ENCODE measurements around the gene QSER1. TPM values are rescaled to one million over a fixed set of nuclear protein-coding genes. Genes with fewer than 3 reads are reported as not detected.

QSER1 gene
- total and polyA plus RNA-seq, 2 experiments from 2014 or later = 29.4 to 132 TPM

DNA sequence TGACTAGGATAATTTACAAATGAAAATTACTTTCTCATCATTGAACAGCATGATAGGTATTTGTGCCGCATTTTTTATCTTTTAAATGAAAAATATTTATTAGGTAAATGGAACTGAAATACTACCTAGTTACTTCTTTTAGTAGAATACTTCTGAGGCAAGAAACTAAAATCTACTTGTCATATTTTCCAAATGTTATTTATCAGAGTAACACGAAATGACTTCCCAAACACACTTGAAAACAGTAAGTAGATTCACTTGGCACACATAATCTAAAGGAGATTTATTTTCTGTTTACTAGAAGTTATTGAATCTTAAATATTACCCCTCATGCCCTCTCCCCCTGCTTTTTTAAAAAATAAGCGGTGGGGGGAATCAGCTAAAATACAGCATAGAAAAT is 2.3 kb downstream of the QSER1 start:
- H3K27ac ChIP-seq (ENCODE audit: low read depth) = peak overlapping the region; percentile 79
- Mint-ChIP-seq H3K4me1 (peaks cover 45% of the 10 kb centered on the region), H3K4me3 (peak overlapping the region; percentile 94), H3K27me3 (ENCODE audit: insufficient read depth, low read depth, poor library complexity) (peaks cover 9% of the 10 kb centered on the region), H3K36me3 (ENCODE audit: low read depth) (peaks cover 48% of the 10 kb centered on the region), H3K9me3 (peaks cover 8% of the 10 kb centered on the region), H3K27ac (peak overlapping the region; percentile 61; the same call in 1 of the 2 replicates)
- H3K79me2 ChIP-seq (replicated peaks; ENCODE audit: insufficient read depth) = peaks cover 67% of the 10 kb centered on the region
- no peak for ATAC-seq
- H2AFZ ChIP-seq = no peak overlapping the region
- no peak for TF ChIP-seq EZH2phosphoT487 (IDR thresholded peaks at IDR 0.05; ENCODE audit: unreplicated experiment)
- TF ChIP-seq STAT1 (IDR thresholded peaks at IDR 0.05; ENCODE audit: unreplicated experiment) = no peak
- TF ChIP-seq ZNF331 (CRISPR knock-in tag; IDR thresholded peaks at IDR 0.05; ENCODE audit: low read depth) = no peak
- TF ChIP-seq CTCF (conservative IDR thresholded peaks at IDR 0.05; ENCODE audit: low read depth in 2 of 2) = no peak
- no peak for TF ChIP-seq ZNF114 (CRISPR knock-in tag; IDR thresholded peaks at IDR 0.05)
- no peak for TF ChIP-seq EZH2 (IDR thresholded peaks at IDR 0.05; ENCODE audit: low read depth, unreplicated experiment)
- TF ChIP-seq, protein P1, sequence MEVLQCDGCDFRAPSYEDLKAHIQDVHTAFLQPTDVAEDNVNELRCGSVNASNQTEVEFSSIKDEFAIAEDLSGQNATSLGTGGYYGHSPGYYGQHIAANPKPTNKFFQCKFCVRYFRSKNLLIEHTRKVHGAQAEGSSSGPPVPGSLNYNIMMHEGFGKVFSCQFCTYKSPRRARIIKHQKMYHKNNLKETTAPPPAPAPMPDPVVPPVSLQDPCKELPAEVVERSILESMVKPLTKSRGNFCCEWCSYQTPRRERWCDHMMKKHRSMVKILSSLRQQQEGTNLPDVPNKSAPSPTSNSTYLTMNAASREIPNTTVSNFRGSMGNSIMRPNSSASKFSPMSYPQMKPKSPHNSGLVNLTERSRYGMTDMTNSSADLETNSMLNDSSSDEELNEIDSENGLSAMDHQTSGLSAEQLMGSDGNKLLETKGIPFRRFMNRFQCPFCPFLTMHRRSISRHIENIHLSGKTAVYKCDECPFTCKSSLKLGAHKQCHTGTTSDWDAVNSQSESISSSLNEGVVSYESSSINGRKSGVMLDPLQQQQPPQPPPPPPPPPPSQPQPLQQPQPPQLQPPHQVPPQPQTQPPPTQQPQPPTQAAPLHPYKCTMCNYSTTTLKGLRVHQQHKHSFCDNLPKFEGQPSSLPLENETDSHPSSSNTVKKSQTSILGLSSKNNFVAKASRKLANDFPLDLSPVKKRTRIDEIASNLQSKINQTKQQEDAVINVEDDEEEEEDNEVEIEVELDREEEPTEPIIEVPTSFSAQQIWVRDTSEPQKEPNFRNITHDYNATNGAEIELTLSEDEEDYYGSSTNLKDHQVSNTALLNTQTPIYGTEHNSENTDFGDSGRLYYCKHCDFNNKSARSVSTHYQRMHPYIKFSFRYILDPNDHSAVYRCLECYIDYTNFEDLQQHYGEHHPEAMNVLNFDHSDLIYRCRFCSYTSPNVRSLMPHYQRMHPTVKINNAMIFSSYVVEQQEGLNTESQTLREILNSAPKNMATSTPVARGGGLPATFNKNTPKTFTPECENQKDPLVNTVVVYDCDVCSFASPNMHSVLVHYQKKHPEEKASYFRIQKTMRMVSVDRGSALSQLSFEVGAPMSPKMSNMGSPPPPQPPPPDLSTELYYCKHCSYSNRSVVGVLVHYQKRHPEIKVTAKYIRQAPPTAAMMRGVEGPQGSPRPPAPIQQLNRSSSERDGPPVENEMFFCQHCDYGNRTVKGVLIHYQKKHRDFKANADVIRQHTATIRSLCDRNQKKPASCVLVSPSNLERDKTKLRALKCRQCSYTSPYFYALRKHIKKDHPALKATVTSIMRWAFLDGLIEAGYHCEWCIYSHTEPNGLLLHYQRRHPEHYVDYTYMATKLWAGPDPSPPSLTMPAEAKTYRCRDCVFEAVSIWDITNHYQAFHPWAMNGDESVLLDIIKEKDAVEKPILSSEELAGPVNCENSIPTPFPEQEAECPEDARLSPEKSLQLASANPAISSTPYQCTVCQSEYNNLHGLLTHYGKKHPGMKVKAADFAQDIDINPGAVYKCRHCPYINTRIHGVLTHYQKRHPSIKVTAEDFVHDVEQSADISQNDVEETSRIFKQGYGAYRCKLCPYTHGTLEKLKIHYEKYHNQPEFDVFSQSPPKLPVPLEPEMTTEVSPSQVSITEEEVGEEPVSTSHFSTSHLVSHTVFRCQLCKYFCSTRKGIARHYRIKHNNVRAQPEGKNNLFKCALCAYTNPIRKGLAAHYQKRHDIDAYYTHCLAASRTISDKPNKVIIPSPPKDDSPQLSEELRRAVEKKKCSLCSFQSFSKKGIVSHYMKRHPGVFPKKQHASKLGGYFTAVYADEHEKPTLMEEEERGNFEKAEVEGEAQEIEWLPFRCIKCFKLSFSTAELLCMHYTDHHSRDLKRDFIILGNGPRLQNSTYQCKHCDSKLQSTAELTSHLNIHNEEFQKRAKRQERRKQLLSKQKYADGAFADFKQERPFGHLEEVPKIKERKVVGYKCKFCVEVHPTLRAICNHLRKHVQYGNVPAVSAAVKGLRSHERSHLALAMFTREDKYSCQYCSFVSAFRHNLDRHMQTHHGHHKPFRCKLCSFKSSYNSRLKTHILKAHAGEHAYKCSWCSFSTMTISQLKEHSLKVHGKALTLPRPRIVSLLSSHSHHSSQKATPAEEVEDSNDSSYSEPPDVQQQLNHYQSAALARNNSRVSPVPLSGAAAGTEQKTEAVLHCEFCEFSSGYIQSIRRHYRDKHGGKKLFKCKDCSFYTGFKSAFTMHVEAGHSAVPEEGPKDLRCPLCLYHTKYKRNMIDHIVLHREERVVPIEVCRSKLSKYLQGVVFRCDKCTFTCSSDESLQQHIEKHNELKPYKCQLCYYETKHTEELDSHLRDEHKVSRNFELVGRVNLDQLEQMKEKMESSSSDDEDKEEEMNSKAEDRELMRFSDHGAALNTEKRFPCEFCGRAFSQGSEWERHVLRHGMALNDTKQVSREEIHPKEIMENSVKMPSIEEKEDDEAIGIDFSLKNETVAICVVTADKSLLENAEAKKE (CRISPR knock-in tag; IDR thresholded peaks at IDR 0.05) = no peak
- no peak for TF ChIP-seq ETS1 (IDR thresholded peaks at IDR 0.05)
- no peak for TF ChIP-seq POLR2AphosphoS5 (IDR thresholded peaks at IDR 0.05; ENCODE audit: low read depth)
- no peak for TF ChIP-seq JUNB (IDR thresholded peaks at IDR 0.05; ENCODE audit: unreplicated experiment)
- TF ChIP-seq, protein P2, sequence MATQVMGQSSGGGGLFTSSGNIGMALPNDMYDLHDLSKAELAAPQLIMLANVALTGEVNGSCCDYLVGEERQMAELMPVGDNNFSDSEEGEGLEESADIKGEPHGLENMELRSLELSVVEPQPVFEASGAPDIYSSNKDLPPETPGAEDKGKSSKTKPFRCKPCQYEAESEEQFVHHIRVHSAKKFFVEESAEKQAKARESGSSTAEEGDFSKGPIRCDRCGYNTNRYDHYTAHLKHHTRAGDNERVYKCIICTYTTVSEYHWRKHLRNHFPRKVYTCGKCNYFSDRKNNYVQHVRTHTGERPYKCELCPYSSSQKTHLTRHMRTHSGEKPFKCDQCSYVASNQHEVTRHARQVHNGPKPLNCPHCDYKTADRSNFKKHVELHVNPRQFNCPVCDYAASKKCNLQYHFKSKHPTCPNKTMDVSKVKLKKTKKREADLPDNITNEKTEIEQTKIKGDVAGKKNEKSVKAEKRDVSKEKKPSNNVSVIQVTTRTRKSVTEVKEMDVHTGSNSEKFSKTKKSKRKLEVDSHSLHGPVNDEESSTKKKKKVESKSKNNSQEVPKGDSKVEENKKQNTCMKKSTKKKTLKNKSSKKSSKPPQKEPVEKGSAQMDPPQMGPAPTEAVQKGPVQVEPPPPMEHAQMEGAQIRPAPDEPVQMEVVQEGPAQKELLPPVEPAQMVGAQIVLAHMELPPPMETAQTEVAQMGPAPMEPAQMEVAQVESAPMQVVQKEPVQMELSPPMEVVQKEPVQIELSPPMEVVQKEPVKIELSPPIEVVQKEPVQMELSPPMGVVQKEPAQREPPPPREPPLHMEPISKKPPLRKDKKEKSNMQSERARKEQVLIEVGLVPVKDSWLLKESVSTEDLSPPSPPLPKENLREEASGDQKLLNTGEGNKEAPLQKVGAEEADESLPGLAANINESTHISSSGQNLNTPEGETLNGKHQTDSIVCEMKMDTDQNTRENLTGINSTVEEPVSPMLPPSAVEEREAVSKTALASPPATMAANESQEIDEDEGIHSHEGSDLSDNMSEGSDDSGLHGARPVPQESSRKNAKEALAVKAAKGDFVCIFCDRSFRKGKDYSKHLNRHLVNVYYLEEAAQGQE (IDR thresholded peaks at IDR 0.05; ENCODE audit: unreplicated experiment) = no peak
- no peak for TF ChIP-seq NANOG (IDR thresholded peaks at IDR 0.05; ENCODE audit: borderline replicate concordance)
- peak overlapping the region; percentile 56 for H3K4me3 ChIP-seq
- H3K9me2 ChIP-seq (ENCODE audit: insufficient read depth) = no peaks in the 10 kb centered on the region
- 0 out of 2 replicates have a peak, but pooled peaks cover 9% of the 10 kb centered on the region for H3F3A ChIP-seq (replicated peaks; ENCODE audit: low read depth)
- peaks cover 4% of the 10 kb centered on the region; the same call in 1 of the 2 replicates for H3K36me3 ChIP-seq (ENCODE audit: insufficient read depth)
- no peaks in the 10 kb centered on the region for H3K27me3 ChIP-seq (ENCODE audit: insufficient read depth)
- peaks cover 53% of the 10 kb centered on the region for H3K4me1 ChIP-seq (ENCODE audit: insufficient read depth)
- no peak for DNase-seq (ENCODE audit: low spot score)
- peaks cover 44% of the 10 kb centered on the region for H4K20me1 ChIP-seq (replicated peaks; ENCODE audit: insufficient read depth)
- peak overlapping the region; percentile 76 for H3K4me2 ChIP-seq

Measured in GM23338 (cell line).